HG02943 (cell line): ENCODE results near the gene ANKHD1.
"Not testable (repeated sequence)": the region's sequence is repeated elsewhere in the genome, so short reads cannot be mapped to it uniquely, and the experiment has no call there.

Source experiments
- ATAC-seq: cut with Tn5 transposase; IDR thresholded peaks from one replicate; pipeline ENCODE4 v1.9.1; 2021; ENCODE audit warnings: mild to moderate bottlenecking, low read depth, moderate library complexity; ENCODE audit not compliant: unreplicated experiment

ANKHD1 gene

GRCh38 chr5:140418862-140419520, 17.4 kb downstream of the ANKHD1 start:
- no peak for ATAC-seq

DNA sequence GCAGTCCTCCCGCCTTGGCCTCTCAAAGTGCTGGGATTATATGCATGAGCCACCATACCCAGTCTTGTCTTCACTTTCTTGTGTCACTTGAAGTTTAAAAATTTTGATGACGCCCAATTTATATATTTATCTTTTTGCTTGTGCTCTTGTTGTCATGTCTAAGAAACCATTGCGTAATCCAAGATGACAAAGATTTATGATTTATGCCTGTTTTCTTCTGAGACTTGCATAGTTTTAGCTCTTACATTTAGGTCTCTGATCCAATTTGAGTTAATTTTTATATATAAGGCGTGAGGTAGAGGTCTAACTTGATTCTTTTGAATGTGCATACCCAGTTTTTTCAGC, 18.6 kb downstream of the ANKHD1 start:
- ATAC-seq, result no peak

GRCh38 chr5:140420665-140421361, 19.2 kb downstream of the ANKHD1 start:
- ATAC-seq, result no peak

DNA sequence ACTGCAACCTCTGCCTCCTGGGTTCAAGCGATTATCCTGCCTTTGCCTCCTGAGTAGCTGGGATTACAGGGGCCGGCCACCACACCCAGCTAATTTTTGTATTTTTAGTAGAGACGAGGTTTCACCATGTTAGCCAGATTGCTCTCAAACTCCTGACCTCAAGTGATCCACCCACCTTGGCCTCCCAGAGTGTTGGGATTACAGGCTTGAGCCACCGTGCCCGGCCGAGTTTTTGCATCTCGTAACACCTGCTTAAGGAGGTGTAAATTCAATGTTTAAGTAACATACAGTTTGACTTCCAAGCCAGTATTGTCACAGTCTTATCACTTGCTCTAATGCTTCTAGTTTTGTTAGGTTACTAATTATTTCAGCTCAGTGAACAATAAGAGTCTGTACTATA, 19.7 kb downstream of the ANKHD1 start:
- not testable (repeated sequence) for ATAC-seq

DNA sequence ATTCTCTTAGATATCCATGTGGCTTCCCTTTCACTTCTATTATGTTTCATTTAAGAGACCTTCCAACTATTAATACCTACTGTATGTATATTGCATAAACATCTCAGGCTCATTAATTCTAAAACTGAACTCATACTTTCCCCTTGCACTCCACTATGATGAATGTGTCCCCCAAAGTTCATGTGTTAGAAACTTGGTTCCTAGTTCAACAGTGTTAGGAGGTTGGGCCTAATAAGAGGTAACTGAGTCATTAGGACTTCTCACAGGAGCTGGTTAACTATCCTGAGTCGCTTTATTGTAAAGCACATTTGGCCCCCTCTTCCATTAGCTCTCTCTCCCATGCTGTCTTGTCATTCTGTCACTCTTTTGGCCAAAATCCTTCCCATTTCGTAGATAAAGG, 22.0 kb downstream of the ANKHD1 start:
- no peak for ATAC-seq

GRCh38 chr5:140424135-140424534, 22.5 kb downstream of the ANKHD1 start:
- ATAC-seq, result no peak

GRCh38 chr5:140427726-140428125, 26.1 kb downstream of the ANKHD1 start:
- ATAC-seq, result not testable (repeated sequence)

GRCh38 chr5:140429724-140430123, 28.1 kb downstream of the ANKHD1 start:
- no peak for ATAC-seq

GRCh38 chr5:140432212-140432611, 30.6 kb downstream of the ANKHD1 start:
- ATAC-seq, result no peak

GRCh38 chr5:140432916-140433315, 31.3 kb downstream of the ANKHD1 start:
- no peak for ATAC-seq

DNA sequence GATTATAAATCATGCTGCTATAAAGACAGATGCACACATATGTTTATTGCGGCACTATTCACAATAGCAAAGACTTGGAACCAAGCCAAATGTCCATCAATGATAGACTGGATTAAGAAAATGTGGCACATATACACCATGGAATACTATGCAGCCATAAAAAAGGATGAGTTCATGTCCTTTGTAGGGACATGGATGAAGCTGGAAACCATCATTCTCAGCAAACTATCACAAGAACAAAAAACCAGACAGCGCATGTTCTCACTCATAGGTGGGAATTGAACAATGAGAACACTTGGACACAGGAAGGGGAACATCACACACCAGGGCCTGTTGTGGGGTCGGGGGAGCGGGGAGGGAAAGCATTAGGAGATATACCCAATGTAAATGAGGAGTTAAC, 55.7 kb downstream of the ANKHD1 start:
- not testable (repeated sequence) for ATAC-seq

DNA sequence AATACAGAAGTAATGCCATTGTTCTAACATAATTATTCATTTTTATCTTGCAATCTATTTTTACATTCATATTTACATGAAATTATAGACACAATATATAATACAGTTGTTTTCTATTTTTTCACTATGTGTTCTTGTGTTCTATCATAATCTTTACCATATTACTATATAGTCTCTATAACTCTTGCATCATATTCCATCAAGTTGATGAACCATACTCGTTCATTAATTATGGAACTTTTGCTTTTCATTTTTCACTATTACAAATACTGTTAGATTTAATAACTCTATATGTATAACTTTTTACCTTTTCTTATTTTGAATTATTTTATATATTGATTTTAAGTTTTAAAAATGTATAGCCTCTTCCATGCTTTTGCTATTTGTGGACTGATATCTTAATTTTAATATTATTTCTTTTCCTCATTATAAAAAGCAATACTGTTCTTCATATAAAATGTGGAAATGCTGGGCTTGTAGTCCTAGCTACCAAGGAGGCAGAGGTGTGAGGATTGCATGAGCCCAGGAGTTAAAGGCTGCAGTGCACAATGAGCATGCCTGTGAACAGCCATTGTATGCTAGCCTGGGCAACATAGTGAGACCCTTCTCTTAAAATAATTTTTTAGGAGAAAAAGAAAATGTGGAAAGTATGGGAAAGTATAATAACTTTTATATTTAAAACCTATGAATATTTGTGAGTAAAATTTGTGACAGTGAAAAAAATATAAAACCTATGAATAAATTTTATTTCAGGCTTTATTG, 65.5 kb downstream of the ANKHD1 start:
- ATAC-seq, result no peak

DNA sequence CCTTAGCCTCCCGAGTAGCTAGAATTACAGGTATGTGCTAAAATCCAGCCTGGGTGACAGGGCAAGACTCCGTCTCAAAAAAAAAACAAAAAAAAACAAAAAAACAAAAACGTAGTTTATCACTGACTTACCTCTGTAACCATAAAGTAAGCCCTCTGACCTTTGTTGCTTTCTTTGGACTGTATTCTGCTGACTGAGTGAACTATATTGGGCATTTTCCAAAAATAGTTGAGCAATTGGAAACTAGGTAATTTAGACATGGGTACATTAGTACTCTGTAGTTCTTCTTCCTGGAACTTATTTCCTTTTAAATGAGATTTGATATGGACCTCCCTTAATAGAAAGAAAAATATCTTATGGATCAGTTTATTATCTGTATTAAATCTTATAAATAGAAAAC, 66.6 kb downstream of the ANKHD1 start:
- ATAC-seq, result no peak

DNA sequence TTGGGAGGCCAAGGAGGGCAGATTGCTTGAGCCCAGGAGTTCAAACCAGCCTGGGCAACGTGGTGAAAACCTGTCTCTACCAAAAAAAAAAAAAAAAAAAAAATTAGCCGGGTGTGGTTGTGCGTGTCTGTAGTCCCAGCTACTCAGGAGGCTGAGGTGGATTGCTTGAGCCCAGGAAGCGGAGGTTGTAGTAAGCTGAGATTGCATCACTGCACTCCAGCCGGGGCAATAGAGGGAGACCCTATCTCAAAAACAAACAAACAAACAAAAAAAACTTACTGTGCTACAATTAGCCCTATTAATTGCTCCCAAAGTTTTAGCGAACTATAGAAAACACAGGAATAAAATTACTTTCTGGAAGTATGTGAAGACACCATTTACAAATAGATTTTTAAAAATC, 67.6 kb downstream of the ANKHD1 start:
- no peak for ATAC-seq

- no peak for ATAC-seq
These were observed 78.8 kb downstream of the ANKHD1 start for GRCh38 chr5:140480310-140481014.

- ATAC-seq, result no peak
These were observed 80.1 kb downstream of the ANKHD1 start for GRCh38 chr5:140481758-140482157.

- no peak for ATAC-seq
These were observed 81.4 kb downstream of the ANKHD1 start for GRCh38 chr5:140483055-140483454.

- not testable (repeated sequence) for ATAC-seq
These were observed 86.5 kb downstream of the ANKHD1 start for GRCh38 chr5:140488141-140488540.

DNA sequence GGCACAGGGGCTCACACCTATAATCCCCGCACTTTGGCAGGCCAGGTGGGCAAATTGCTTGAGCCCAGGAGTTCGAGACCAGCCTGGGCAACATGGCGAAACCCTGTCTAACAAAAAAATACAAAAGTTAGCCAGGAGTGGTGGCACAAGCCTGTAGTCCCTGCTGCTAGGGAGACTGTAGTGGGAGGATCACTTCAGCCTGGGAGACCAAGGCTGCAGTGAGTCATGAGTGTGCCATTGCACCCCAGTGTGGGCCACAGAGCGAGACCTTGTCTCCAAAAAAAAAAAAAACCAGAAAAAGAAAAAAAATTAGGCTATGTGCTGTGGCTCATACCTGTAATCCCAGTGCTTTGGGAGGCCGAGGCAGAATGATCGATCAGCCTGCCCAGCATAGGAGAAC, 87.3 kb downstream of the ANKHD1 start:
- ATAC-seq, result no peak

- ATAC-seq, result no peak
These were observed 96.3 kb downstream of the ANKHD1 start for GRCh38 chr5:140497897-140498296.

GRCh38 chr5:140498591-140498990, 97.0 kb downstream of the ANKHD1 start:
- ATAC-seq, result no peak
